Ecto neural progenitor cell (in vitro differentiated cells): Measurements from ENCODE around the gene NR4A1.

Experiments used
- DNase-seq: peaks from one replicate; pipeline ENCODE4 v3.0.0-alpha.2; 2018; ENCODE audit warnings: low spot score

Gene NR4A1

GRCh38 chr12:52079576-52080402 is 28.5 kb downstream of the NR4A1 start, which contains the start of gene SMIM41:
TSS of gene SMIM41 (plus strand) at chr12:52079704. CDS start at chr12:52079780, 76 bp downstream.
- DNase-seq, result peak; percentile 59

- peak; percentile 54 for DNase-seq
These were observed 29.4 kb downstream of the NR4A1 start for GRCh38 chr12:52080403-52081251.

GRCh38 chr12:52081263-52081733 is 30.1 kb downstream of the NR4A1 start:
- no peak for DNase-seq

GRCh38 chr12:52082026-52082668 is 30.9 kb downstream of the NR4A1 start:
- DNase-seq, result peak; percentile 63

GRCh38 chr12:52082669-52082987 is 31.4 kb downstream of the NR4A1 start:
- DNase-seq, result no peak

- DNase-seq, result peak; percentile 87
These were observed 31.9 kb downstream of the NR4A1 start for GRCh38 chr12:52082988-52083637.

GRCh38 chr12:52083638-52083996 is 32.4 kb downstream of the NR4A1 start:
- no peak for DNase-seq

- no peak for DNase-seq
These were observed 33.4 kb downstream of the NR4A1 start for GRCh38 chr12:52084491-52085231.

- no peak for DNase-seq
These were observed 34.5 kb downstream of the NR4A1 start for GRCh38 chr12:52085682-52086180.

GRCh38 chr12:52086366-52086765 is 35.1 kb downstream of the NR4A1 start:
- no peak for DNase-seq

GRCh38 chr12:52086944-52087835 is 35.9 kb downstream of the NR4A1 start:
- DNase-seq, result no peak

- DNase-seq, result peak; percentile 47
These were observed 36.9 kb downstream of the NR4A1 start for GRCh38 chr12:52087961-52088820.

- no peak for DNase-seq
These were observed 38.2 kb downstream of the NR4A1 start for GRCh38 chr12:52089491-52089890.

- peak; percentile 34 for DNase-seq
These were observed 39.0 kb downstream of the NR4A1 start for GRCh38 chr12:52090291-52090690.

GRCh38 chr12:52091061-52091460 is 39.8 kb downstream of the NR4A1 start:
- no peak for DNase-seq

- no peak for DNase-seq
These were observed 40.6 kb downstream of the NR4A1 start for GRCh38 chr12:52091869-52092268.

GRCh38 chr12:52093346-52093745 is 42.1 kb downstream of the NR4A1 start:
- no peak for DNase-seq

- no peak for DNase-seq
These were observed 45.2 kb downstream of the NR4A1 start for GRCh38 chr12:52096332-52097044.
